Heart right ventricle (tissue), 16 donors: ENCODE results near the gene CEMP1. TPM values are rescaled to one million over a fixed set of nuclear protein-coding genes. Genes with fewer than 3 reads are reported as not detected.

Experiments used
- ATAC-seq, 8 donors: fragments of 200-7000 bp; cut with Tn5 transposase; one replicate each; pipeline ENCODE4 v1.9.1; 2020; ENCODE audit warnings: mild to moderate bottlenecking in 8 of 8, moderate library complexity in 8 of 8, moderate number of reproducible peaks in 1 of 8
- DNase-seq, 2 donors: peaks; one replicate each; pipeline ENCODE4 v3.0.0-alpha.2; 2020
- H3K27ac ChIP-seq, 10 donors: fragments of 200-600 bp; sonication (generic) in 2 of 10; one replicate each; pipeline versions ENCODE4 v1.5.0 to v1.8.0; 2020 to 2022; ENCODE audit warnings: mild to moderate bottlenecking in 3 of 10
- H3K27me3 ChIP-seq, 7 donors: fragments of 200-600 bp; one replicate each; pipeline ENCODE4 v1.8.0; 2021 to 2022; ENCODE audit warnings: mild to moderate bottlenecking in 2 of 7
- H3K36me3 ChIP-seq, 9 donors: fragments of 200-600 bp; sonication (generic) in 1 of 9; one replicate each; pipeline versions ENCODE4 v1.5.0 to v1.8.0; 2020 to 2022; ENCODE audit warnings: mild to moderate bottlenecking in 2 of 9
- H3K4me1 ChIP-seq, 9 donors: fragments of 200-600 bp; sonication (generic) in 1 of 9; one replicate each; pipeline versions ENCODE4 v1.5.0 to v1.8.0; 2020 to 2022; ENCODE audit warnings: mild to moderate bottlenecking in 4 of 9
- H3K4me3 ChIP-seq, 10 donors: fragments of 200-600 bp; sonication (generic) in 2 of 10; one replicate each; pipeline versions ENCODE4 v1.5.0 to v1.8.0; 2020 to 2022; ENCODE audit warnings: mild to moderate bottlenecking in 7 of 10, moderate library complexity in 2 of 10
- H3K9me3 ChIP-seq, 11 donors: fragments of 200-600 bp in 10 of 11; sonication (generic) in 2 of 11; one replicate each; pipeline versions ENCODE4 v1.5.0 to v1.8.0; 2013 to 2022; ENCODE audit warnings: mild to moderate bottlenecking in 2 of 11, control low read depth in 1 of 11, moderate library complexity in 1 of 11
- CTCF ChIP-seq, 9 donors: fragments of 200-600 bp; sonication (generic) in 2 of 9; IDR thresholded peaks; one replicate each; pipeline versions ENCODE4 v1.5.0 to v1.8.0; 2021 to 2022; ENCODE audit warnings: antibody characterized with exemption in 9 of 9, mild to moderate bottlenecking in 5 of 9, moderate library complexity in 1 of 9
- WGBS, 2 donors: extraction: QIAGEN DNeasy Blood & Tissue Kit; methylation state at CpG; one replicate each; pipeline ENCODE4 v1.1.7; 2013; ENCODE audit warnings: inconsistent platforms in 1 of 2; 5-methylcytosine and 5-hydroxymethylcytosine counted together
- intact Hi-C, 10 donors: fragments of 100-400 bp; cut with DNase I; formaldehyde crosslinking; loops; one replicate each; pipeline versions ENCODE4 v1.11.1 to v1.14.2; 2022
- polyA plus RNA-seq, 2 donors: library from polyadenylated mRNA; stranded (reverse); fragments of 200-250 nt; gene quantifications; one replicate each; pipeline ENCODE4 v1.2.3, GENCODE V29; 2013
- total RNA-seq, 10 donors: library from RNA; stranded (reverse); fragmentation: NEBNext Ultra II Directional in 3 of 10; extraction: Animal tissue kit (Norgen Biotek cat#: 25700) in 3 of 10; gene quantifications; one replicate each; pipeline versions ENCODE4 v1.2.1 to v1.2.4, GENCODE V29; 2021 to 2023
- donor health status: Arrhythmogenic right ventricular cardiomyopathy.
- donor health status: ischemic (EF 13 %, LVEDD 7.1; RV severe dilation, severe dysfunction).
- donor health status: healthy with polysubstance abuse.
- donor health status: DM: no; HTN: yes; CAD: no.
- donor health status: DM: no; HTN: no; CAD: no.
- donor health status: ischemic (EF 25% LVEDD 6.9; RV normal size, moderate dysfunction).
- donor health status: ischemic (EF 25% LVEDD 5.7; RV mildly dilated, moderate dysfunction).
- donor health status: healthy.
- donor health status: DM: yes; HTN: yes; CAD: no.
- donor health status: Ischemic cardiomyopathy.
- donor health status: ischemic (EF 35%, LVEDD 5.7; RV mildly dilated, moderate dysfunction).
- donor health status: nonischemic (EF 11% LVEDD 7.7; RV severe dilation, severe dysfunction).
- donor health status: DM: yes; HTN: yes; CAD: no.
- donor health status: PGD.
- donor health status: ischemic (EF 29% LVEDD 5.4; RV normal size, mild dysfunction).
- donor health status: nonischemic (EF 23%, LVEDD 6.1; RV moderate dilation, normal function).

CEMP1 gene
- total and polyA plus RNA-seq, 12 donors = 0.20 to 0.44 TPM; not detected in 10

GRCh38 chr16:2528161-2529060 is 2.8 kb downstream of the CEMP1 start:
- intact Hi-C loops = no loop called here
- peaks cover 0 to 71% (median 15%) of the 10 kb centered on the region in 9 donors for H3K36me3 ChIP-seq
- no peak overlapping the region for H3K4me3 ChIP-seq
- DNase-seq (peak in 1 of 2 donors; percentile 15), ATAC-seq (no peak)
- H3K27me3 ChIP-seq = no peaks in the 10 kb centered on the region
- no peak overlapping the region for H3K27ac ChIP-seq
- WGBS, 2 donors = 95 to 96% methylated on average over 36 of the region's 36 CpGs
- no peak for TF ChIP-seq CTCF (IDR thresholded peaks at IDR 0.05)
- peaks cover 0 to 20% (median 12%) of the 10 kb centered on the region in 9 donors for H3K4me1 ChIP-seq
- no peaks in the 10 kb centered on the region for H3K9me3 ChIP-seq

- Histone ChIP-seq H3K4me3 (no peak overlapping the region), H3K36me3 (peaks cover 0 to 78% (median 15%) of the 10 kb centered on the region in 9 donors), H3K4me1 (peaks cover 0 to 13% (median 8%) of the 10 kb centered on the region in 9 donors), H3K27me3 (no peaks in the 10 kb centered on the region), H3K9me3 (no peaks in the 10 kb centered on the region), H3K27ac (no peak overlapping the region)
- 96 to 97% methylated on average over 24 of the region's 24 CpGs for WGBS, 2 donors
- DNase-seq (no peak), ATAC-seq (no peak)
- TF ChIP-seq CTCF (IDR thresholded peaks at IDR 0.05) = no peak
- intact Hi-C loops = no loop called here
Measured at GRCh38 chr16:2527784-2528100, 3.5 kb downstream of the CEMP1 start.

GRCh38 chr16:2527071-2527783 is 4.0 kb downstream of the CEMP1 start:
- Histone ChIP-seq H3K4me1 (peaks cover 0 to 11% (median 8%) of the 10 kb centered on the region in 9 donors), H3K9me3 (no peaks in the 10 kb centered on the region), H3K4me3 (no peak overlapping the region), H3K27me3 (no peaks in the 10 kb centered on the region), H3K27ac (no peak overlapping the region), H3K36me3 (peaks cover 0 to 83% (median 15%) of the 10 kb centered on the region in 9 donors)
- no peak for ATAC-seq
- intact Hi-C loops = no loop called here
- no peak for TF ChIP-seq CTCF (IDR thresholded peaks at IDR 0.05)
- WGBS, 2 donors = 88 to 90% methylated on average over 11 to 12 of the region's 12 CpGs
- no peak for DNase-seq

GRCh38 chr16:2526135-2526534 is 5.1 kb downstream of the CEMP1 start:
- WGBS, 2 donors = 87 to 89% methylated on average over 8 of the region's 8 CpGs
- Histone ChIP-seq H3K36me3 (peaks cover 0 to 90% (median 15%) of the 10 kb centered on the region in 9 donors), H3K4me3 (no peak overlapping the region), H3K9me3 (no peaks in the 10 kb centered on the region), H3K4me1 (peaks cover 3 to 13% (median 7%) of the 10 kb centered on the region in 9 donors), H3K27ac (peak overlapping the region in 1 of 10 donors; percentile 14), H3K27me3 (no peaks in the 10 kb centered on the region)
- intact Hi-C loops = no loop called here
- no peak for DNase-seq
- no peak for TF ChIP-seq CTCF (IDR thresholded peaks at IDR 0.05)
- no peak for ATAC-seq
